ENCODE data around the gene GSC2. TPM values are rescaled to one million over a fixed set of nuclear protein-coding genes. Genes with fewer than 3 reads are reported as not detected.

Gene GSC2, protein sequence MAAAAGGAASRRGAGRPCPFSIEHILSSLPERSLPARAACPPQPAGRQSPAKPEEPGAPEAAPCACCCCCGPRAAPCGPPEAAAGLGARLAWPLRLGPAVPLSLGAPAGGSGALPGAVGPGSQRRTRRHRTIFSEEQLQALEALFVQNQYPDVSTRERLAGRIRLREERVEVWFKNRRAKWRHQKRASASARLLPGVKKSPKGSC
- not detected for total RNA-seq (2021; fragmentation: NEBNext Ultra II Directional; extraction: Animal tissue kit (Norgen Biotek cat#: 25700))
- long read RNA-seq = 0 reads

DNA sequence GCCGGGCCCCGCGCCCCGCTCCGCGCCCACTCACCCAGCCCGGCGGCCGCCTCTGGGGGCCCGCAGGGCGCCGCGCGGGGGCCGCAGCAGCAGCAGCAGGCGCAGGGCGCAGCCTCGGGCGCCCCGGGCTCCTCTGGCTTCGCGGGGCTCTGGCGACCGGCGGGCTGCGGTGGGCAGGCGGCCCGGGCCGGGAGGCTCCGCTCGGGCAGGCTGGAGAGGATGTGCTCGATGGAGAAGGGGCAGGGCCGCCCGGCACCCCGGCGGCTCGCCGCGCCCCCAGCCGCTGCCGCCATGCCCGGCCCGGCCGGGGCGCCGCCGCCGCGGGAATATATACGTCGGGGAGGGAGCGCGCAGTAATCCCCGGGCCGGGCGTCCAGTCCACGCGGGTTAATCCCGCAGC is at the start of gene GSC2:
Gene GSC2 (minus strand): TSS at position 302 of the 400 bp plus-strand sequence. CDS start 9 bp downstream, at position 293.
- Mint-ChIP-seq H3K4me1 (ENCODE audit: low read depth) (no peaks in the 10 kb centered on the region; the same call in 1 of the 2 replicates), H3K36me3 (ENCODE audit: low read depth) (peaks cover 6% of the 10 kb centered on the region; the same call in 1 of the 2 replicates), H3K4me3 (no peak within 1 kb of the TSS), H3K27me3 (ENCODE audit: insufficient read depth) (peaks cover 48% of the 10 kb centered on the region), H3K9me3 (peaks cover 5% of the 10 kb centered on the region; the same call in 1 of the 2 replicates), H3K27ac (no peak within 1 kb of the TSS)
- no peak for DNase-seq
- TF ChIP-seq, protein P1, sequence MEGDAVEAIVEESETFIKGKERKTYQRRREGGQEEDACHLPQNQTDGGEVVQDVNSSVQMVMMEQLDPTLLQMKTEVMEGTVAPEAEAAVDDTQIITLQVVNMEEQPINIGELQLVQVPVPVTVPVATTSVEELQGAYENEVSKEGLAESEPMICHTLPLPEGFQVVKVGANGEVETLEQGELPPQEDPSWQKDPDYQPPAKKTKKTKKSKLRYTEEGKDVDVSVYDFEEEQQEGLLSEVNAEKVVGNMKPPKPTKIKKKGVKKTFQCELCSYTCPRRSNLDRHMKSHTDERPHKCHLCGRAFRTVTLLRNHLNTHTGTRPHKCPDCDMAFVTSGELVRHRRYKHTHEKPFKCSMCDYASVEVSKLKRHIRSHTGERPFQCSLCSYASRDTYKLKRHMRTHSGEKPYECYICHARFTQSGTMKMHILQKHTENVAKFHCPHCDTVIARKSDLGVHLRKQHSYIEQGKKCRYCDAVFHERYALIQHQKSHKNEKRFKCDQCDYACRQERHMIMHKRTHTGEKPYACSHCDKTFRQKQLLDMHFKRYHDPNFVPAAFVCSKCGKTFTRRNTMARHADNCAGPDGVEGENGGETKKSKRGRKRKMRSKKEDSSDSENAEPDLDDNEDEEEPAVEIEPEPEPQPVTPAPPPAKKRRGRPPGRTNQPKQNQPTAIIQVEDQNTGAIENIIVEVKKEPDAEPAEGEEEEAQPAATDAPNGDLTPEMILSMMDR (IDR thresholded peaks at IDR 0.05) = no peak

DNA sequence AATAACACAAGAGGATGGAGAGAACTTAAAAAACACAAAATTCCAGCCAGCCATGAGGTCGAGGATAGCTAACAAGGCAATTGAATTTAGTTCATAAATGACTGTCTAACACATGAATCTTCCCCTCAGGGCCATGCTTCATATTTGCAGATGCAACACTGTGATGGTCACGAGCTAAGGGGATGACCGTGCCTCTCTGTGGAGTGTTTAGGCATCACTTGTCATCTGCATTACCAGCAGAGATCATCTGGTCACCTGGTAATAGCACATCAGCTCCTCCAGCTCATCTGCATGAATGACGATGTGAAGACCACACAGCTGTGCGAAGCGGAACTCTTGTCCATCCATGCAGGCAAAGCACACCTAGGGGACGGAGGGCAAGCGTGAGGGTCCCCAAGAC is 49.4 kb upstream of the GSC2 start:
- TF ChIP-seq, protein P1 (IDR thresholded peaks at IDR 0.05) = no peak
- Mint-ChIP-seq H3K9me3 (no peaks in the 10 kb centered on the region; the same call in 1 of the 2 replicates), H3K27me3 (ENCODE audit: insufficient read depth) (peaks cover 8% of the 10 kb centered on the region), H3K36me3 (ENCODE audit: low read depth) (peaks cover 5% of the 10 kb centered on the region; the same call in 1 of the 2 replicates), H3K4me1 (ENCODE audit: low read depth) (no peaks in the 10 kb centered on the region), H3K27ac (no peak overlapping the region), H3K4me3 (no peak overlapping the region)
- no peak for DNase-seq

DNA sequence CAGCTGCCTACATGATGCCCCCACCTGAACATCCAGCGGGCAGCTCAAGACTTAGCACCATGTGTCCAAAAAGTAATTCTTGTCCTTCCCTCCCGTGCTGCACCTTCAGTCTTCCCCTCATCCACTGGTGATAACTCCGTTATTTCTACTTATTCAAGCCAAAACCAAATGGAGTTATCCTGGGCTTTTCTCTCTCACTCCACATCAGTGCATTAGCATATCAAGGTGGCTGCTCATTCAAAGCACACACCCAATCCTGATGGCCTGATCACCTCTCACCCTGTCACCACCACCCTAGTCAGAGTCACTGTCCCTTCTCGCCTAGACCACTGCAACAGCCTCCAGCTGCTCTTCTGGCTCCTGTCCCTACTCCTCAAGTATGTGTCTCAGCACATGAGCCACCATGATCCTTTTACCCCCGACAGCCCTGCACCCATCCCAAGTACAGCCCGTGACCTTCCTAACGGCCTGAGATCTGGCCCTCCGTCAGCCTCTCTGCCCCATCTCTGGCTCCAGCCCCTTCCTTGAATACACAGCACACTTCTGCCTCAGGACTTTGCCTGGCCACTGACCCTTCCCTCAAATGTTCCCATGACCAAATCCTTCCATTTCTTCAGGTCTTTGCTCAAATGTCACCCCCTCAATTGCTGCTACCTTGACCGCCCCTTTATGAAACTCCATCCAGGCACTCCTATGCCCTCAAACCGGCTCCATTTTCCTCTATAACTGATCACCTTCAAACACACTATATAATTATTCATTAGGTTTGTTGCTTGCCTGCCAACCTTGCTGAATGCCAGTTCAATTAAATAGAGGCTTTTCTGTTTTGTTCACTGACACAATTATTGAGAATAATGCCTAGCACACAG is 48.1 kb upstream of the GSC2 start:
- no peaks in the 10 kb centered on the region for H3K4me1 Mint-ChIP-seq (ENCODE audit: low read depth)
- no peak overlapping the region for H3K27ac Mint-ChIP-seq
- no peak for DNase-seq
- TF ChIP-seq, protein P1 (IDR thresholded peaks at IDR 0.05) = no peak
- peaks cover 10% of the 10 kb centered on the region for H3K36me3 Mint-ChIP-seq (ENCODE audit: low read depth)
- H3K4me3 Mint-ChIP-seq = no peak overlapping the region
- H3K9me3 Mint-ChIP-seq = no peaks in the 10 kb centered on the region; the same call in 1 of the 2 replicates
- H3K27me3 Mint-ChIP-seq (ENCODE audit: insufficient read depth) = peaks cover 8% of the 10 kb centered on the region

DNA sequence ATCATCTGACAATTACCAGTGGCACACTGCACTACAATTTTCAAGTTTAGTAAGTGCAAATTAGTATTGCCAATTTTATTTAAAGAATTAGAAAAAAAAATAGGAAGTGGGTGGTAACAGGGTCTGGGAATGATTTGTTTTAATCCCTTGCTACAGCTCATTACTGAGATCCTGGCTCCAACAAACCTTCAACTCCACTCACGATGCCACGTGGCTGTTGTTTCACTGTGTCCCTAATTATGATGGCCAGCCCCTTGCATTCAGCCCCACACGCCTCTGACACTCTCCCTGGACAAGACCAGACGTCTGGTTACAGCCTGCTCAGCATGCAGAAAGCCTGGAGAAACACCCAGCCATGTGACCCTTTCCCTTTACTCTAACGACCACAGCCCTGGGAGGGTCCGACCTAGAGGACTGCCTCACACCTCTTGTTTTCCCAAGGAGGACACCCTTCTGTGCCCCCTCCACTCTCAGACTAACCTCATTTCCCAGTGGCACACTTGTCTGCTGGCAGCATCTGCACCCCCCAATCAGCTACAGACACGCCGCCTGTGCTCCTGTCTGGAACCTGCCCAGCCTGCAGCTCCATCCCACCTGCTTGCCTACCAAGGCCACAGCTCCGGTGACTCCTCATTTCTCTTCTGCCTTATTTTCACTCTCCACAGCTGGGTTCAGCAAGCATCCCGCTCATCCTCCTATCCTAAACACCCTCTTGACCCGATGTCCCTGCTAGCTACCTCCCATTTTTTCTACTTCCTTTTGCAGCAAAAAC is 46.9 kb upstream of the GSC2 start:
- Mint-ChIP-seq H3K9me3 (no peaks in the 10 kb centered on the region), H3K4me3 (no peak overlapping the region), H3K36me3 (ENCODE audit: low read depth) (peaks cover 5% of the 10 kb centered on the region), H3K27me3 (ENCODE audit: insufficient read depth) (peaks cover 8% of the 10 kb centered on the region), H3K27ac (no peak overlapping the region), H3K4me1 (ENCODE audit: low read depth) (no peaks in the 10 kb centered on the region)
- TF ChIP-seq, protein P1 (IDR thresholded peaks at IDR 0.05) = no peak
- DNase-seq = no peak

Measured in HFFc6 (cell line).